D341Med (cell line): Measurements from ENCODE around the gene POU6F1.
"Not testable (repeated sequence)": the region's sequence is repeated elsewhere in the genome, so short reads cannot be mapped to it uniquely, and the experiment has no call there.

Source experiments
- DNase-seq: peaks from one replicate; pipeline ENCODE4 v3.0.0; 2012; ENCODE audit warnings: low spot score

Gene POU6F1

GRCh38 chr12:51227112-51227511 is 9.2 kb upstream of the POU6F1 start:
- DNase-seq: not testable (repeated sequence)

- DNase-seq: no peak
Measured at GRCh38 chr12:51225771-51226170, 7.9 kb upstream of the POU6F1 start.

- no peak for DNase-seq
Measured at GRCh38 chr12:51225234-51225633, 7.4 kb upstream of the POU6F1 start.

- no peak for DNase-seq
Measured at GRCh38 chr12:51224625-51225024, 6.8 kb upstream of the POU6F1 start.

- no peak for DNase-seq
Measured at GRCh38 chr12:51222461-51222860, 4.6 kb upstream of the POU6F1 start.

GRCh38 chr12:51219857-51220256 is 2.0 kb upstream of the POU6F1 start:
- DNase-seq: not testable (repeated sequence)

GRCh38 chr12:51219322-51219721 is 1.5 kb upstream of the POU6F1 start:
- DNase-seq: no peak

GRCh38 chr12:51218607-51219161 is 822 bp upstream of the POU6F1 start:
- no peak for DNase-seq

GRCh38 chr12:51217133-51217967 is 512 bp downstream of the POU6F1 start:
- DNase-seq: peak; percentile 88

- DNase-seq: no peak
Measured at GRCh38 chr12:51216642-51217041, 1.2 kb downstream of the POU6F1 start.

- DNase-seq: no peak
Measured at GRCh38 chr12:51214895-51215294, 3.0 kb downstream of the POU6F1 start.

- DNase-seq: no peak
Measured at GRCh38 chr12:51210690-51211395, 7.0 kb downstream of the POU6F1 start.

- no peak for DNase-seq
Measured at GRCh38 chr12:51209259-51209658, 8.6 kb downstream of the POU6F1 start.

GRCh38 chr12:51208016-51208660 is 9.7 kb downstream of the POU6F1 start:
- no peak for DNase-seq

GRCh38 chr12:51205350-51205749 is 12.5 kb downstream of the POU6F1 start:
- no peak for DNase-seq

GRCh38 chr12:51202718-51203117 is 15.1 kb downstream of the POU6F1 start:
- no peak for DNase-seq

- DNase-seq: no peak
Measured at GRCh38 chr12:51200806-51201205, 17.1 kb downstream of the POU6F1 start.

GRCh38 chr12:51200156-51200555 is 17.7 kb downstream of the POU6F1 start:
- DNase-seq: no peak

- DNase-seq: no peak
Measured at GRCh38 chr12:51199366-51199945, 18.4 kb downstream of the POU6F1 start.

- no peak for DNase-seq
Measured at GRCh38 chr12:51198568-51199365, 19.1 kb downstream of the POU6F1 start.
